Stomach (tissue), 4 donors: ENCODE results near the gene GNAT2.

Source experiments
- CTCF ChIP-seq, 7 experiments: fragments of 450-650 bp in 4 of 7; fragments of 200-600 bp in 3 of 7; sonication (generic) in 3 of 7; IDR thresholded peaks; one replicate each; pipeline ENCODE4 v1.5.1; 2016 to 2019; ENCODE audit warnings: antibody characterized with exemption in 7 of 7, control low read depth in 2 of 7, mild to moderate bottlenecking in 1 of 7
- EP300 ChIP-seq: sonication (generic); formaldehyde crosslinking; IDR thresholded peaks from one replicate; pipeline ENCODE4 v1.6.1; 2017; ENCODE audit warnings: antibody characterized with exemption
- POLR2A ChIP-seq, 4 donors: fragments of 450-650 bp; IDR thresholded peaks; one replicate each; pipeline ENCODE4 v1.6.1; 2016; ENCODE audit warnings: antibody characterized with exemption in 4 of 4, control low read depth in 2 of 4, mild to moderate bottlenecking in 1 of 4, moderate library complexity in 1 of 4
- POLR2AphosphoS5 ChIP-seq, 3 donors: sonication (generic); formaldehyde crosslinking; IDR thresholded peaks; one replicate each; pipeline ENCODE4 v1.6.1; 2016; ENCODE audit warnings: antibody characterized with exemption in 3 of 3

GRCh38 chr1:109557520-109557919, 61.9 kb downstream of the GNAT2 start:
- TF ChIP-seq CTCF (IDR thresholded peaks at IDR 0.05) (no peak), POLR2A (IDR thresholded peaks at IDR 0.05) (no peak), EP300 (no peak), POLR2AphosphoS5 (IDR thresholded peaks at IDR 0.05) (no peak)
